Gastroesophageal sphincter (tissue), 3 donors: ENCODE data around the gene TEX13B.

Source experiments
- EP300 ChIP-seq: sonication (generic); formaldehyde crosslinking; IDR thresholded peaks from one replicate; pipeline ENCODE4 v1.6.1; 2017; ENCODE audit warnings: antibody characterized with exemption, mild to moderate bottlenecking
- POLR2A ChIP-seq, 2 donors: fragments of 450-650 bp; IDR thresholded peaks; one replicate each; pipeline ENCODE4 v1.6.1; 2017; ENCODE audit warnings: antibody characterized with exemption in 2 of 2, mild to moderate bottlenecking in 2 of 2, moderate library complexity in 1 of 2
- TF ChIP-seq, protein P1 (sequence below), 4 experiments: fragments of 200-600 bp in 2 of 4; fragments of 450-650 bp in 2 of 4; sonication (generic) in 1 of 4; IDR thresholded peaks; one replicate each; pipeline ENCODE4 v1.5.1; 2017 to 2019; ENCODE audit warnings: antibody characterized with exemption in 4 of 4, mild to moderate bottlenecking in 2 of 4, moderate library complexity in 2 of 4

DNA sequence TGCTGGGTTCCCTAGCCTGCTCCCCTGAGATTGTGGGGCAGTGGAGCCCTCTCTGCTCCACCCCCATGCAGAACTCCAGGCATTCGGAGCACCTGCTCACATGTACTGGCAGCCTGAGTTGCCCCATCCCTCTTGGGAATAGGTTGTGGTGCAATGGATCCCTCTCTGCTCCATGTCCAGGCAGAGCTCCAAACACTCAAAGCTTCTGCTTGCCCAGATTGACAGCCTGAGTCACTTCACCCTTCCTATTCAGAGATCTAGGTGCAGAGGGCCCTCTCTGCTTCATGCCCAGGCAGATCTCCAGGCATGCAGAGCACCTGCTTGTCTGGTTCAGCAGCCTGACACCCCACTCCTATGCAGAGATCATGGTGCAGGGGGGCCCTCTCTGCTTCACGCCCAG lies 18.6 kb upstream of the TEX13B start:
- TF ChIP-seq POLR2A (IDR thresholded peaks at IDR 0.05) (no peak), EP300 (no peak)
- TF ChIP-seq, protein P1, sequence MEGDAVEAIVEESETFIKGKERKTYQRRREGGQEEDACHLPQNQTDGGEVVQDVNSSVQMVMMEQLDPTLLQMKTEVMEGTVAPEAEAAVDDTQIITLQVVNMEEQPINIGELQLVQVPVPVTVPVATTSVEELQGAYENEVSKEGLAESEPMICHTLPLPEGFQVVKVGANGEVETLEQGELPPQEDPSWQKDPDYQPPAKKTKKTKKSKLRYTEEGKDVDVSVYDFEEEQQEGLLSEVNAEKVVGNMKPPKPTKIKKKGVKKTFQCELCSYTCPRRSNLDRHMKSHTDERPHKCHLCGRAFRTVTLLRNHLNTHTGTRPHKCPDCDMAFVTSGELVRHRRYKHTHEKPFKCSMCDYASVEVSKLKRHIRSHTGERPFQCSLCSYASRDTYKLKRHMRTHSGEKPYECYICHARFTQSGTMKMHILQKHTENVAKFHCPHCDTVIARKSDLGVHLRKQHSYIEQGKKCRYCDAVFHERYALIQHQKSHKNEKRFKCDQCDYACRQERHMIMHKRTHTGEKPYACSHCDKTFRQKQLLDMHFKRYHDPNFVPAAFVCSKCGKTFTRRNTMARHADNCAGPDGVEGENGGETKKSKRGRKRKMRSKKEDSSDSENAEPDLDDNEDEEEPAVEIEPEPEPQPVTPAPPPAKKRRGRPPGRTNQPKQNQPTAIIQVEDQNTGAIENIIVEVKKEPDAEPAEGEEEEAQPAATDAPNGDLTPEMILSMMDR (IDR thresholded peaks at IDR 0.05): no peak
